RKO (cell line): ENCODE measurements around the gene ELF4.
A peak's percentile ranks its signal among the peaks of the same experiment; 100 is the strongest.

Experiments used
- DNase-seq: peaks from one replicate; pipeline ENCODE4 v3.0.0-alpha.2; 2016; ENCODE audit warnings: low spot score

ELF4 gene

DNA sequence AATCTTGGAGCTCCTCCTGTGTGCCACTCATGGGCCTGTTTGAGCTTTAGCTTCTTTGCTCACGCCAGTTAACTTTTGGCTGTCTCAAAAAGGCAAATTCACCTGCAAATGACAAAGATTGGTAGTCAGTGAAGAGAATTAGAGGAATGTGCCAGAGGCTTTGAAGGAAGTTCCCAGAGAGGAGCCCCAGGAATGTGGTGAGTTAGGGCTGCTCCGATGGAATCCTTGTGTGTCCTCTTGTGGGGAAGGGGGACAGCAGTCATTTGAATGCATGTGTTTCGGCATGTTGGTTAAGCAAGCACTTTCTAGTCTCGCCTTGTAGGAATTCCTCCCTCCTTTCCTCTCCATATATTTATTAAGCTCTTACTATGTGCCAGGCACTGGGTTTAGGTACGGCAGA lies 62.9 kb downstream of the ELF4 start:
- no peak for DNase-seq

DNA sequence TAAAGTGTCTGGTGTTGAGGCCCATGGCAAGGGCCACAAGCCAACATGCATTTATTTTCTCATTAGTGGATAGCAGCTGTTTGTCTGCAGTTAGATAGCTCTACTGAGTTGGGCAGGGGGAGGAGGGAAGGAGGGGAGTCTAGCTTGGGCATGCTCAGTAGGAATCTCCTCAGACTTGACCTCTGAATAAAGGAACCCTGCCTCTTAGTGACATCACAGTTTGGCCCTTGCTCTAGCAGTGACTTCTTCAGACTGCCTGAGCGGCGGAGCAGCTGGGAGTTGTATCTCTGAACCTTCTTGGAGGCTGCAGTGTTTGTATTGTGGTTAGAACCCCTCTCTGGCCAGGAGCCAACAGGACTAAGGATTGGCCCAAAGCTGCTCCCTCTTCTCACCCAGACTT lies 70.5 kb downstream of the ELF4 start:
- no peak for DNase-seq

DNA sequence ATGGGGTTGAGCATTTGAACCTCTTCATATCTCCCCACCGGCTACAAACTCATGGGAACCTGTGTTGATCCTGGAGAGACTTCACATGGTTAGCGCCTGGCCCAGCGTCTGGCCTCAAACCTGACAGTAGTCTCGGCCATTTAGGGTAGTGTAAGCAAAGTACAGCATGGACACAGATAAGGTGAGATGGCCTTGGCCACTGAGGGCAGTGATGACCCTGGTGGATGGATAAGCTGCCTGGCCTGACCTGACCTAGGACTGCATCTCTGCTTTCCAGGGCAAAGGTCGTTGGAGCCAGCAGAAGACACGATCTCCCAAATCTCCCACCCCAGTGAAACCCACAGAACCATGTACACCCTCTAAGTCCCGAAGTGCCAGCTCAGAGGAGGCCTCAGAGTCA lies 76.1 kb downstream of the ELF4 start:
- DNase-seq = no peak

- DNase-seq = no peak
Measured at GRCh38 chrX:130032552-130032951, 77.7 kb downstream of the ELF4 start.

GRCh38 chrX:130030826-130031225 lies 79.5 kb downstream of the ELF4 start:
- DNase-seq = no peak

DNA sequence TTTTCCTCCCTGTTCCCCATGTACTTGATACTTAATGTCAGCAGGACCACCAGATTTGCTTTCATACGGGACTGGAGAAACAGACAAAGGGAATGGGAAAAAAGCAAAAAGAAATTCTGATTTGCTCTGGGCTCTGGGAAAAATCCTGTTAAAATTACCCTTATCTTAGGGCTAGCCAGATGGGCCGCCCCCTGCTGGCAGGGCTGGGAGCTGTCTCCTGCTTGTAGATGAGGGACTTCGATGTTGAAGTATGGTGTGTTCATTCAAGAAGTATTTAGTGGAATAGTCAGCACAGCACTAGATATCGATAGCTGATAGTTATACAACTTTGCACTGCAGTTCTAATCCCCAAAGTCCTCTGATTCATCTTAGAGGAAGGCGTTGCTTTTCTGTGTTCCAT lies 82.1 kb downstream of the ELF4 start:
- DNase-seq = peak; percentile 30

DNA sequence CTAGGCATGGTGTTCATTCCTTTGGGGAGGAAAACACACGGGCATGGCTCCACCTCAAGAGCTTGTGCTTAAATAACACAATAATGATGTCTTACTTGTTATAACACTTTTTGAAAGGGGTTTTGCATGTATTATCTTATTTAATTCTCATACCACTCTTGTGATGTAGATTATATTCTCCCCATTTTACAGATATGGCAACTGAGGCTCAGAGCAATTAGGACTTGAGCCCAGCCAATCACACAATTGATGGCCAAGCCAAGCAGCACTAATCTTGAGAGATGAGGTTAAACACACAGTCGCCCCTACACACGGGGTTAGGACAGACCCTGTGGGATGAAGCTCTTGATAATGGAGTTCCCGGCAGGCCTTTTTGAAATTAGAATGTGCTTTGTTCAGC lies 82.7 kb downstream of the ELF4 start:
- no peak for DNase-seq

DNA sequence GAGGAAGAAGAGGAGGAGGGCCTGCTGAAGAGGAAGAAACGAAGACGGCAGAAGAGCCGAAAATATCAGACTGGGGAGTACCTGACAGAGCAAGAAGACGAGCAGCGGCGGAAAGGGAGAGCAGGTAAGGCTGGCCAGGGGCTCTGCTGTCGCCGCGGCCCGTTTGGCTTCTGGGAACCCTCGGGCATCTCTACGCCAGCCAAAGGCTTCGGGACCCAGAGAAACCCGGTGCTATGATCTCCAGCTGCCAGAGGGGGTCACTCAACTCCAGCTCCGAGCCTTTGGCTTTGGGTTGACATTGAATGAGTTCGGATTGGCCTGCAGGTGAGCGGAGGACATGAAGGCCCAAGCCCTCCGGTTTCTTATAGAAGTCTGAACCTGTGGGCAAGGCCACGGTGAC lies 85.0 kb downstream of the ELF4 start:
- DNase-seq = no peak

DNA sequence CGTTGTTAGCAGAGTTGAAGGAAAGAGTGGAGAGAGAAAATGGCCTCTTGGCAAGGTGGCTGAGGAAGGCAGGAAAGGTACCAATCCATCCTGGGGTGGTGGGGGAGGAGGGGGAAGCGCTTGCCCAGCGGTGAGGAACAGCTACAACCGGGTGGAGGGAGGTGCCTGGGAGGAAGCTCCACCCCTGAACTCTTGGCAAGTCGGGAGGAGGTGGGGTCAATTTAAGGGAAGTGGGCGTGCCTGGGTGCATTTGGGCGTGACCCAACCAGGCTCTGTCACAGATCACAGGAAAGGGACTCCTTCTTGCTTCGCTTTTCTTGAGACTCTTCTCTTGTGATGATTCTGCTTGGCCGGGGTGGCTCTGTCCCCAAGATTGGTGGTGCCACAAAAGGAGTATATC lies 86.2 kb downstream of the ELF4 start:
- no peak for DNase-seq

GRCh38 chrX:130020661-130021324 lies 89.5 kb downstream of the ELF4 start:
- no peak for DNase-seq

- DNase-seq = no peak
Measured at GRCh38 chrX:130018143-130018542, 92.2 kb downstream of the ELF4 start.

GRCh38 chrX:130015181-130015580 lies 95.1 kb downstream of the ELF4 start:
- no peak for DNase-seq
